HG03175 (cell line): Measurements from ENCODE around the gene RXRB.

Experiments used
- ATAC-seq: cut with Tn5 transposase; IDR thresholded peaks from one replicate; pipeline ENCODE4 v1.9.1; 2021; ENCODE audit warnings: mild to moderate bottlenecking, moderate library complexity; ENCODE audit not compliant: unreplicated experiment

The RXRB gene

GRCh38 chr6:33177552-33178446 lies 22.7 kb downstream of the RXRB start:
- no peak for ATAC-seq

GRCh38 chr6:33176906-33177305 lies 23.6 kb downstream of the RXRB start:
- no peak for ATAC-seq

GRCh38 chr6:33175436-33176069 lies 24.9 kb downstream of the RXRB start:
- ATAC-seq = no peak

GRCh38 chr6:33174784-33175183 lies 25.7 kb downstream of the RXRB start:
- ATAC-seq = no peak

- ATAC-seq = no peak
These were observed 26.8 kb downstream of the RXRB start for GRCh38 chr6:33173535-33174180.

GRCh38 chr6:33172688-33173534 lies 27.6 kb downstream of the RXRB start:
- no peak for ATAC-seq

GRCh38 chr6:33171880-33172687 lies 28.4 kb downstream of the RXRB start:
- ATAC-seq = no peak

- ATAC-seq = no peak
These were observed 29.2 kb downstream of the RXRB start for GRCh38 chr6:33171016-33171879.

- no peak for ATAC-seq
These were observed 30.1 kb downstream of the RXRB start for GRCh38 chr6:33170176-33171015.

GRCh38 chr6:33169291-33170175 lies 30.9 kb downstream of the RXRB start:
- ATAC-seq = no peak

GRCh38 chr6:33168639-33169038 lies 31.8 kb downstream of the RXRB start:
- no peak for ATAC-seq

GRCh38 chr6:33168284-33168601 lies 32.2 kb downstream of the RXRB start:
- no peak for ATAC-seq

GRCh38 chr6:33167374-33168283 lies 32.8 kb downstream of the RXRB start:
- no peak for ATAC-seq

GRCh38 chr6:33166811-33167210 lies 33.7 kb downstream of the RXRB start:
- no peak for ATAC-seq

- no peak for ATAC-seq
These were observed 34.1 kb downstream of the RXRB start for GRCh38 chr6:33166363-33166762.

GRCh38 chr6:33165581-33166258 lies 34.7 kb downstream of the RXRB start:
- no peak for ATAC-seq
